Transverse colon (tissue), 4 donors: ENCODE measurements around the gene SLC16A12. TPM values are rescaled to one million over a fixed set of nuclear protein-coding genes. Genes with fewer than 3 reads are reported as not detected.
A peak's percentile ranks its signal among the peaks of the same experiment; 100 is the strongest.

Experiments used
- DNase-seq: peaks from one replicate; pipeline ENCODE4 v3.0.0-alpha.2; 2019
- H3K27ac ChIP-seq, 4 donors: fragments of 200-600 bp; sonication (generic); 2 replicates each; pipeline ENCODE4 v1.5.1; 2016 to 2018; ENCODE audit warnings: inconsistent platforms in 4 of 4
- H3K27me3 ChIP-seq: fragments of 200-600 bp; sonication (generic); 2 replicates; pipeline ENCODE4 v1.5.1; 2017; ENCODE audit warnings: inconsistent platforms
- H3K36me3 ChIP-seq, 4 donors: fragments of 200-600 bp; sonication (generic); 2 replicates each; pipeline ENCODE4 v1.5.1; 2017 to 2019; ENCODE audit warnings: inconsistent platforms in 4 of 4
- H3K4me1 ChIP-seq, 4 donors: fragments of 200-600 bp; sonication (generic); 2 replicates each; pipeline ENCODE4 v1.5.1; 2017 to 2020; ENCODE audit warnings: inconsistent platforms in 4 of 4
- H3K4me3 ChIP-seq, 4 donors: fragments of 200-600 bp; sonication (generic); 1 replicate in 1 of 4; 2 replicates in 3 of 4; pipeline versions ENCODE4 v1.5.1 to v1.6.1; 2017 to 2019; ENCODE audit warnings: inconsistent platforms in 4 of 4
- H3K9me3 ChIP-seq, 2 donors: fragments of 200-600 bp; sonication (generic); 2 replicates each; pipeline ENCODE4 v1.5.1; 2017 to 2019; ENCODE audit warnings: inconsistent platforms in 2 of 2
- CTCF ChIP-seq, 5 experiments: fragments of 200-600 bp in 3 of 5; fragments of 450-650 bp in 2 of 5; sonication (generic) in 3 of 5; IDR thresholded peaks; 1 replicate in 2 of 5; 2 replicates in 3 of 5; pipeline ENCODE4 v1.5.1; 2016 to 2017; ENCODE audit warnings: antibody characterized with exemption in 5 of 5, inconsistent platforms in 3 of 5, mild to moderate bottlenecking in 2 of 5, moderate library complexity in 1 of 5
- EP300 ChIP-seq: sonication (generic); formaldehyde crosslinking; IDR thresholded peaks from one replicate; pipeline ENCODE4 v1.6.1; 2017; ENCODE audit warnings: antibody characterized with exemption, low read depth
- POLR2A ChIP-seq: fragments of 450-650 bp; IDR thresholded peaks from one replicate; pipeline ENCODE4 v1.6.1; 2016; ENCODE audit warnings: antibody characterized with exemption, mild to moderate bottlenecking, moderate library complexity
- POLR2AphosphoS5 ChIP-seq, 3 donors: sonication (generic); formaldehyde crosslinking; IDR thresholded peaks; one replicate each; pipeline ENCODE4 v1.6.1; 2016; ENCODE audit warnings: antibody characterized with exemption in 3 of 3
- WGBS, 2 donors: methylation state at CpG; one replicate each; pipeline ENCODE4 v1.1.5; 2018; ENCODE audit warnings: low coverage in 1 of 2; 5-methylcytosine and 5-hydroxymethylcytosine counted together
- in situ Hi-C, 4 donors: fragments of 200-750 bp; cut with MboI; loops; one replicate each; pipeline versions ENCODE4 v1.15.0 to v1.15.1; 2017; ENCODE audit warnings: low sequenced_read_pairs in 3 of 4, low pct_ligation_motif_present in 1 of 4, low pct_unique_long_range_greater_than_20kb in 1 of 4
- intact Hi-C: fragments of 100-400 bp; cut with DNase I; formaldehyde crosslinking; loops from one replicate; pipeline ENCODE4 v1.15.1; 2023; ENCODE audit warnings: low total_unique reads
- total RNA-seq, 4 donors: library from RNA; depleted of rRNA; stranded (reverse); fragments of >200 nt; gene quantifications; one replicate each; pipeline ENCODE4 v1.1.0, GENCODE V29; 2016

The SLC16A12 gene
- total RNA-seq, 4 donors from 2014 or later: 0.27 to 7.6 (median 0.48) TPM; not detected in 1

- Histone ChIP-seq H3K36me3 (no peaks in the 10 kb centered on the region), H3K9me3 (no peaks in the 10 kb centered on the region), H3K27me3 (no peaks in the 10 kb centered on the region), H3K4me1 (no peaks in the 10 kb centered on the region), H3K27ac (no peak overlapping the region), H3K4me3 (no peak overlapping the region)
- DNase-seq: no peak
- in situ Hi-C loops (loop anchor here in 3 of 4 donors (5.0 to 25.0 kb wide), 3 partner anchors 126 to 258 kb away; no protein-coding TSS in a partner anchor), intact Hi-C loops (loop anchor here (5.0 kb wide), 1 partner anchor 133 kb away; no protein-coding TSS in a partner anchor)
- TF ChIP-seq CTCF (IDR thresholded peaks at IDR 0.05) (no peak), EP300 (no peak), POLR2AphosphoS5 (IDR thresholded peaks at IDR 0.05) (no peak), POLR2A (no peak)
- WGBS, 2 donors: 53 to 71% methylated on average over 1 of the region's 1 CpG
These were observed 106.5 kb downstream of the SLC16A12 start for GRCh38 chr10:89428877-89429276.

- in situ Hi-C loops: loop anchor here in 3 of 4 donors (5.0 to 25.0 kb wide), 3 partner anchors 127 to 260 kb away; no protein-coding TSS in a partner anchor
- Histone ChIP-seq H3K27ac (no peak overlapping the region), H3K36me3 (no peaks in the 10 kb centered on the region), H3K9me3 (no peaks in the 10 kb centered on the region), H3K4me3 (no peak overlapping the region), H3K27me3 (no peaks in the 10 kb centered on the region), H3K4me1 (no peaks in the 10 kb centered on the region)
- TF ChIP-seq EP300 (no peak), POLR2AphosphoS5 (IDR thresholded peaks at IDR 0.05) (no peak), CTCF (IDR thresholded peaks at IDR 0.05) (no peak), POLR2A (no peak)
- WGBS, 2 donors: 70 to 90% methylated on average over 4 of the region's 4 CpGs
- intact Hi-C loops: loop anchor here (5.0 kb wide), 1 partner anchor 135 kb away; no protein-coding TSS in a partner anchor
- DNase-seq: no peak
These were observed 107.8 kb downstream of the SLC16A12 start for GRCh38 chr10:89427629-89428028.

GRCh38 chr10:89426230-89426868 lies 109.0 kb downstream of the SLC16A12 start:
- 59 to 66% methylated on average over 4 to 5 of the region's 5 CpGs for WGBS, 2 donors
- intact Hi-C loops: loop anchor here (5.0 kb wide), 1 partner anchor 136 kb away; no protein-coding TSS in a partner anchor
- no peak for TF ChIP-seq POLR2A
- TF ChIP-seq CTCF (IDR thresholded peaks at IDR 0.05): peak; percentile 65 to 78 (median 72)
- no peak for TF ChIP-seq EP300

GRCh38 chr10:89425000-89425399 lies 110.4 kb downstream of the SLC16A12 start:
- Histone ChIP-seq H3K4me3 (no peak overlapping the region), H3K36me3 (no peaks in the 10 kb centered on the region), H3K27me3 (no peaks in the 10 kb centered on the region), H3K9me3 (no peaks in the 10 kb centered on the region), H3K4me1 (peaks cover 0 to 4% (median 0%) of the 10 kb centered on the region in 4 donors), H3K27ac (no peak overlapping the region)
- TF ChIP-seq POLR2A: no peak
- no peak for TF ChIP-seq CTCF (IDR thresholded peaks at IDR 0.05)
- no peak for TF ChIP-seq POLR2AphosphoS5 (IDR thresholded peaks at IDR 0.05)
- TF ChIP-seq EP300: no peak
- DNase-seq: no peak
- 69 to 84% methylated on average over 3 to 5 of the region's 5 CpGs for WGBS, 2 donors
- in situ Hi-C loops: loop anchor here in 3 of 4 donors (5.0 to 25.0 kb wide), 3 partner anchors 130 to 262 kb away; no protein-coding TSS in a partner anchor
- intact Hi-C loops: loop anchor here (5.0 kb wide), 1 partner anchor 137 kb away; no protein-coding TSS in a partner anchor

More at GRCh38 chr10:89426230-89426868, 109.0 kb downstream of the SLC16A12 start:
- in situ Hi-C loops: loop anchor here in 3 of 4 donors (5.0 to 25.0 kb wide), 3 partner anchors 128 to 261 kb away; no protein-coding TSS in a partner anchor
- DNase-seq: no peak
- no peaks in the 10 kb centered on the region for H3K4me1 ChIP-seq
- no peaks in the 10 kb centered on the region for H3K36me3 ChIP-seq
- H3K4me3 ChIP-seq: no peak overlapping the region
- H3K27ac ChIP-seq: no peak overlapping the region
- no peaks in the 10 kb centered on the region for H3K27me3 ChIP-seq
- no peaks in the 10 kb centered on the region for H3K9me3 ChIP-seq
